ENCODE measurements around the gene ZNF784. TPM values are rescaled to one million over a fixed set of nuclear protein-coding genes. Genes with fewer than 3 reads are reported as not detected.
"Not testable (repeated sequence)": the region's sequence is repeated elsewhere in the genome, so short reads cannot be mapped to it uniquely, and the experiment has no call there.

ZNF784 gene
- total RNA-seq, 1 donor from 2014 or later: 4.9 TPM

GRCh38 chr19:55579766-55580621 lies 44.4 kb downstream of the ZNF784 start:
- Mint-ChIP-seq H3K9me3 (no peaks in the 10 kb centered on the region), H3K27ac (peak overlapping the region; percentile 81), H3K4me3 (ENCODE audit: low read depth) (peak overlapping the region; percentile 88), H3K27me3 (ENCODE audit: low read depth) (peaks cover under 1% of the 10 kb centered on the region), H3K36me3 (ENCODE audit: low read depth) (peaks cover 16% of the 10 kb centered on the region), H3K4me1 (ENCODE audit: low read depth) (peaks cover 15% of the 10 kb centered on the region)
- intact Hi-C loops (cut with micrococcal nuclease): loop anchor here (1.0 kb wide), 2 partner anchors 19 to 25 kb away; partner anchors contain the start of genes FIZ1 and ZNF865
- no peak for DNase-seq (ENCODE audit: low spot score)

- Mint-ChIP-seq H3K9me3 (no peaks in the 10 kb centered on the region), H3K27ac (peak overlapping the region; percentile 81), H3K4me3 (ENCODE audit: low read depth) (peak overlapping the region; percentile 88), H3K36me3 (ENCODE audit: low read depth) (peaks cover 16% of the 10 kb centered on the region), H3K4me1 (ENCODE audit: low read depth) (peaks cover 15% of the 10 kb centered on the region), H3K27me3 (ENCODE audit: low read depth) (no peaks in the 10 kb centered on the region)
- DNase-seq (ENCODE audit: low spot score): no peak
- intact Hi-C loops (cut with micrococcal nuclease): no loop called here
Observed at GRCh38 chr19:55578761-55579747, 45.3 kb downstream of the ZNF784 start.

- no peaks in the 10 kb centered on the region for H3K27me3 Mint-ChIP-seq (ENCODE audit: low read depth)
- no peak overlapping the region for H3K4me3 Mint-ChIP-seq (ENCODE audit: low read depth)
- peaks cover 15% of the 10 kb centered on the region for H3K4me1 Mint-ChIP-seq (ENCODE audit: low read depth)
- peaks cover 16% of the 10 kb centered on the region for H3K36me3 Mint-ChIP-seq (ENCODE audit: low read depth)
- H3K9me3 Mint-ChIP-seq: no peaks in the 10 kb centered on the region
- intact Hi-C loops (cut with micrococcal nuclease): no loop called here
- DNase-seq (ENCODE audit: low spot score): no peak
- H3K27ac Mint-ChIP-seq: no peak overlapping the region
Observed at GRCh38 chr19:55578031-55578760, 46.2 kb downstream of the ZNF784 start.

- H3K27me3 Mint-ChIP-seq (ENCODE audit: low read depth): no peaks in the 10 kb centered on the region
- intact Hi-C loops (cut with micrococcal nuclease): no loop called here
- H3K4me1 Mint-ChIP-seq (ENCODE audit: low read depth): peaks cover 12% of the 10 kb centered on the region
- no peaks in the 10 kb centered on the region for H3K9me3 Mint-ChIP-seq
- DNase-seq (ENCODE audit: low spot score): no peak
- H3K27ac Mint-ChIP-seq: no peak overlapping the region
- H3K4me3 Mint-ChIP-seq (ENCODE audit: low read depth): peak overlapping the region; percentile 13
- peaks cover 16% of the 10 kb centered on the region for H3K36me3 Mint-ChIP-seq (ENCODE audit: low read depth)
Observed at GRCh38 chr19:55576746-55577145, 47.6 kb downstream of the ZNF784 start.

GRCh38 chr19:55573929-55574328 lies 50.4 kb downstream of the ZNF784 start:
- H3K27me3 Mint-ChIP-seq (ENCODE audit: low read depth); intact Hi-C loops (cut with micrococcal nuclease); DNase-seq (ENCODE audit: low spot score); H3K27ac Mint-ChIP-seq; H3K4me3 Mint-ChIP-seq (ENCODE audit: low read depth); H3K9me3 Mint-ChIP-seq; H3K4me1 Mint-ChIP-seq (ENCODE audit: low read depth): not testable (repeated sequence)
- peaks cover 11% of the 10 kb centered on the region for H3K36me3 Mint-ChIP-seq (ENCODE audit: low read depth)

Other genes with a start within 250 kb of the ZNF784 start
- gene TMEM190, start 247.7 kb downstream of the ZNF784 start, total RNA-seq: not detected in 2 replicates
- 7.9 and 10.5 TPM in 2 replicates for gene TMEM238, start 240.3 kb downstream of the ZNF784 start, total RNA-seq
- 2,206 and 2,207 TPM in 2 replicates for gene RPL28, start 238.6 kb downstream of the ZNF784 start, total RNA-seq
- 210 and 220 TPM in 2 replicates for gene UBE2S, start 216.8 kb downstream of the ZNF784 start, total RNA-seq
- not detected in 2 replicates for gene SHISA7, start 181.3 kb downstream of the ZNF784 start, total RNA-seq
- 30.4 and 34.8 TPM in 2 replicates for gene ISOC2, start 162.9 kb downstream of the ZNF784 start, total RNA-seq
- gene C19orf85, start 159.8 kb downstream of the ZNF784 start, total RNA-seq: not detected in 2 replicates
- gene ZNF628, start 147.9 kb downstream of the ZNF784 start, total RNA-seq: 8.6 and 9.5 TPM in 2 replicates
- gene NAT14, start 139.4 kb downstream of the ZNF784 start, total RNA-seq: 20.0 and 20.2 TPM in 2 replicates
- 0.41 and 0.71 TPM in 2 replicates for gene SSC5D, start 136.1 kb downstream of the ZNF784 start, total RNA-seq
- not detected in 2 replicates for gene SBK2, start 87.4 kb downstream of the ZNF784 start, total RNA-seq
- gene SBK3, start 79.0 kb downstream of the ZNF784 start, total RNA-seq: not detected in 2 replicates
- 8.2 and 10.7 TPM in 2 replicates for gene ZNF579, start 43.7 kb downstream of the ZNF784 start, total RNA-seq
- gene FIZ1, start 25.0 kb downstream of the ZNF784 start, total RNA-seq: 18.2 and 18.9 TPM in 2 replicates
- gene ZNF524, start 24.3 kb downstream of the ZNF784 start, total RNA-seq: 18.4 and 19.7 TPM in 2 replicates
- 13.5 and 13.6 TPM in 2 replicates for gene ZNF865, start 18.9 kb downstream of the ZNF784 start, total RNA-seq
- gene ZNF580, start 16.4 kb upstream of the ZNF784 start, total RNA-seq: 32.1 and 33.3 TPM in 2 replicates
- gene ZNF581, start 19.1 kb upstream of the ZNF784 start, total RNA-seq: 26.6 and 27.0 TPM in 2 replicates
- 7.2 and 8.1 TPM in 2 replicates for gene CCDC106, start 23.6 kb upstream of the ZNF784 start, total RNA-seq
- 344 and 351 TPM in 2 replicates for gene U2AF2, start 30.5 kb upstream of the ZNF784 start, total RNA-seq
- gene EPN1, start 50.7 kb upstream of the ZNF784 start, total RNA-seq: 40.3 and 41.8 TPM in 2 replicates
- not detected in 2 replicates for gene NLRP9, start 113.8 kb upstream of the ZNF784 start, total RNA-seq
- not detected in 2 replicates for gene RFPL4A, start 134.5 kb upstream of the ZNF784 start, total RNA-seq
- gene RFPL4AL1, start 144.6 kb upstream of the ZNF784 start, total RNA-seq: not detected in 2 replicates
- gene NLRP11, start 207.4 kb upstream of the ZNF784 start, total RNA-seq: not detected in 2 replicates
- gene NLRP4, start 212.0 kb upstream of the ZNF784 start, total RNA-seq: not detected in 2 replicates